Fibroblast of villous mesenchyme (primary cell): ENCODE measurements around the gene MAP3K6. TPM values are rescaled to one million over a fixed set of nuclear protein-coding genes. Genes with fewer than 3 reads are reported as not detected.

Experiments used
- DNase-seq: peaks from one replicate; pipeline ENCODE4 v3.0.0-alpha.2; 2010; ENCODE audit warnings: low read depth
- H3K4me3 ChIP-seq: 2 replicates; pipeline ENCODE4 v1.5.1; 2011; ENCODE audit warnings: low read depth, mild to moderate bottlenecking, low read length
- total RNA-seq: library from RNA; depleted of rRNA; stranded (reverse); fragments of >200 nt; gene quantifications from 2 replicates; pipeline ENCODE4 v1.2.3, GENCODE V29; 2012
- TF ChIP-seq, protein P1 (sequence below): IDR thresholded peaks from 2 replicates; pipeline ENCODE4 v1.5.1; 2012; ENCODE audit warnings: low read depth, mild to moderate bottlenecking, low read length; ENCODE audit not compliant: insufficient read depth

MAP3K6 gene
- total RNA-seq, 1 donor: 25.9 TPM

DNA sequence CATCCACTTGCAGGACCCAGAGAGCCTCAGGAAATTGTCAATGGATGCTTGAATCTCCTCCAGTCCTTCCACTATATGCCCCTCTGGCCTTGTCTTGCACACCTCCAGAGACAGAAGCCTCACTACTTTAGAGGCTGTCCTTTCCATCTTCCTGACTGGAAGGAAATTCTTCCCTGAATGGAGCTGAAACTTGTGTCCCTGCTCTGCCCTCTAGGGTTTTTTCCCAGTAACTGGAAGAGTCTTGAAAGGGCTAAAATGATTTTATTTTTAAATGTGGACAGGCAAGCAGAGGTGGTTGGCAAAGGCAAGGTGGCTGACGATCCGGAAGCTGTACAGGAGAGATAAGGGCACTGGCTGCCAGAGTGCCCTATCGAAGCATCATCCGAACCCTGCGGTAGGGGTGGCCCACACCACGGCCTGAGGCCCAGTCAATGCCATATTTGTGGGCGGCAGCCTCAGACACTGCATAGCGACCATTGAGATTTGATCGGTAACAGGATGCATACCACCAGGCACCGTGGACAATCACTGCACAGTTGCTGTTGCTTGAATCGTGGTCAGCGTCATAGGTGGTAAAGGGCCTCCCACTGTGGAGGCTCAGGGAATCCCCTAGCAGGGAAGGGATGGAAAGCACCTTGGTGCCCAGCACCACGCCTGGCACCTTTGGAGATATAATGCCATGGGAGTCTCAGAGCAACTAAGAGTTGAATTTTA is 2.3 kb upstream of the MAP3K6 start:
- TF ChIP-seq, protein P1, sequence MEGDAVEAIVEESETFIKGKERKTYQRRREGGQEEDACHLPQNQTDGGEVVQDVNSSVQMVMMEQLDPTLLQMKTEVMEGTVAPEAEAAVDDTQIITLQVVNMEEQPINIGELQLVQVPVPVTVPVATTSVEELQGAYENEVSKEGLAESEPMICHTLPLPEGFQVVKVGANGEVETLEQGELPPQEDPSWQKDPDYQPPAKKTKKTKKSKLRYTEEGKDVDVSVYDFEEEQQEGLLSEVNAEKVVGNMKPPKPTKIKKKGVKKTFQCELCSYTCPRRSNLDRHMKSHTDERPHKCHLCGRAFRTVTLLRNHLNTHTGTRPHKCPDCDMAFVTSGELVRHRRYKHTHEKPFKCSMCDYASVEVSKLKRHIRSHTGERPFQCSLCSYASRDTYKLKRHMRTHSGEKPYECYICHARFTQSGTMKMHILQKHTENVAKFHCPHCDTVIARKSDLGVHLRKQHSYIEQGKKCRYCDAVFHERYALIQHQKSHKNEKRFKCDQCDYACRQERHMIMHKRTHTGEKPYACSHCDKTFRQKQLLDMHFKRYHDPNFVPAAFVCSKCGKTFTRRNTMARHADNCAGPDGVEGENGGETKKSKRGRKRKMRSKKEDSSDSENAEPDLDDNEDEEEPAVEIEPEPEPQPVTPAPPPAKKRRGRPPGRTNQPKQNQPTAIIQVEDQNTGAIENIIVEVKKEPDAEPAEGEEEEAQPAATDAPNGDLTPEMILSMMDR: peak; percentile 46
- DNase-seq: peak; percentile 45
- H3K4me3 ChIP-seq: no peak overlapping the region

DNA sequence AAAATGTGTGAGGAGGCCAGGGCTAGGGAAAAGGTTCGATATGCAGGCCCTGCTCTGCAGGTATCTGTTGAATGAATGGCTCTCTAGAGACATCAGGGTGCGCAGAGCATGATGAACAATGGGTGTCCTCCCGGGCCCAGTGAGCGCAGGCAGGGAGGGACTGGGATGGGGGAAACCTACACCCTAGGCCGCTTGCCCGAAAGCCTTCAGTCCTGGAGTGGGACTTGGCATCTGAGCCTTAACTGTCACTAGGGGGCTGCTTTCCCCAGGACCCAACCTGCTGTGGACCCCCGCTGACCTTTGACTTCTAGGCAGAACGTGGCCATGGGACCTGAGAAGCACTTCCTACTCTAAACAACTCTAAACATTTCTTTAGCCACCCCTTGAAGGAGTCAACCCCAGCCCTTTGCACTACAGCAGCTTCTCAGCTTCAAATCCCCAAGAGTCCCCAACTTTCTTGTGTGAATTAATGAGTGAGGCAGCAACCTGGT is 444 bp upstream of the MAP3K6 start:
- peak overlapping the region; percentile 83 for H3K4me3 ChIP-seq
- DNase-seq: no peak
- TF ChIP-seq, protein P1: no peak

DNA sequence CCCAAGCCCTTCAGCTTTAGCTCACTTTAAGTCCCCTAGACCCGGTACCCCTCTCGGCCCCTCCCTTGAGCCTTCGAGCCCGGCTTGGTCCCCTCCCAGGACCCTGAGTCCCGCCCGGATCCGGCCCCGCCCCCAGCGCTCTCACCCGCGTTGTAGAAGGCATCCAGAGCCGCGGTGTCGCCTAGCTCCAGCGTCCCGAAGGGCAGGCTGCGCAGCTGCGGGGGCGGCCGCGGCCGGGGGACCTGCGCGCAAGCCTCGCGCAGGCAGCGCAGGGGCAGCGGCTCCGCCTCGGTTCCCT is 699 bp downstream of the MAP3K6 start:
- DNase-seq: peak; percentile 71
- TF ChIP-seq, protein P1: no peak
- peak overlapping the region; percentile 83 for H3K4me3 ChIP-seq

DNA sequence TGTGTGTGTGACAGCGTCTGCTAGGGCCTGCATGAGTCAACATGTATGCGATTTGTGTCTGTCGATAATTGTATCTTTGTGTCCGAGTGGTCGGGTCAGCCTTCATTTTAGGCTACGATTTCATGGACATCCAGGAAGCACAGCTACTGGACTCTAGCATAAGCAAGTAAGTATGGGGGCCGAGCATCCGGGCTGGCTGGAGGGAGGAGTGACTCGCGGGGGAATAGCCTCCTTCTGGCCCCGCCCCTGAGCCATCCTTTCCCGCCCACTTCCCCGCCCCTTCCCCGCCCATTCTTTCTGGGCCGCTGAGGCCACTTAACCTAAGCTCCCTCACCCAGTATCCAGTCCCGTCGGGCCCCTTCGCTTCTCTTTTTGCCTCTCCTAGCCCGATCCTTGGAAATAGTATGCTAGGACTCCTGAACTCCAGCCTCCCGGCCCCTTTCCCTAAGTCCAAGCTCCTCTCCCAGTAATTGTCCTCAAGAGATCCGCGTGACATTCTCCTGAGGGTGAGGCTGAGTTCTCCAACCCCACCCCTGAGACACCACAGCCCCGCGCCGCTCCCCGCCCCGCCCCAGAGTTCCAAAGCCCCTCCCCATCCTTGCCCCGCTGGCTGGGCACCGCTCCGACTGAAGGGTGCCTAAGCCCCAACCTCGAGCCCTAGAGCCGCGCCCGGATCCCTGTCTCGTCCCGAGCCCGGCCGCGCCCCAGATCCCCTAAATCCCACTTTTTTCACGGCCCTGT is 1.2 kb downstream of the MAP3K6 start:
- peak overlapping the region; percentile 83 for H3K4me3 ChIP-seq
- TF ChIP-seq, protein P1: no peak
- DNase-seq: peak; percentile 91

DNA sequence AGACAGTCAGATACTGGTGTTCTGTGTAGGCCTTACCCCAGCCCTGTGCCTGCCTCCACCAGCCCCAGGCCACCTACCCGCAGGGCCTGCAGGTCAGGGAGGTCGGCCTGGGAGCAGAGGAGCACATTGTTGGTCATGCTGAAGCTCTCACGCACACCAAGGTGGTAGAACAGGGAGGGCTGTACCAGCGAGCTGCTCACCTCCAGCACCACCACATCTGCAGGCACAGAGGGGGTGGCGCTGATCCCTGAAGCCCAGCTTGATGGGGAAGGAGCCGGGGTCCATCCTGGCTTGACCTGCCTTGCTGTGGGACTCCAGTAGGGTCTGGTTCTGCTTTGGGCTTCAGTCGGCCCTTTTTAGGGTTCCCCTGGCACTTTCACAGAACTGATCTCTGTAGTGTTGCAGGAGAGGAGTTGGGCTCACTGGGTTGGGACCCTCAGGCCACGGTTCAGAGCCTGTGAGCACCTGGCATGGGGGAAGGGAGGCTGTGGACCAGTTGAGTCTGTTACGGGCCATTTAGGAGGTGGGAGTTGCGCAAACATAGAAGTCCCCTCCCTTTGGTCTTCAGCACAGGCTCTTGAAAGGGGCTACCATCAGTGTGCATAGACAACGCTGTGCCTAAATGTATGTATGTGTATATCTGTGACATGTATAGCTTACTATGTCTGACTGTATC is 1.9 kb downstream of the MAP3K6 start:
- TF ChIP-seq, protein P1: no peak
- peak overlapping the region; percentile 83 for H3K4me3 ChIP-seq
- DNase-seq: no peak

DNA sequence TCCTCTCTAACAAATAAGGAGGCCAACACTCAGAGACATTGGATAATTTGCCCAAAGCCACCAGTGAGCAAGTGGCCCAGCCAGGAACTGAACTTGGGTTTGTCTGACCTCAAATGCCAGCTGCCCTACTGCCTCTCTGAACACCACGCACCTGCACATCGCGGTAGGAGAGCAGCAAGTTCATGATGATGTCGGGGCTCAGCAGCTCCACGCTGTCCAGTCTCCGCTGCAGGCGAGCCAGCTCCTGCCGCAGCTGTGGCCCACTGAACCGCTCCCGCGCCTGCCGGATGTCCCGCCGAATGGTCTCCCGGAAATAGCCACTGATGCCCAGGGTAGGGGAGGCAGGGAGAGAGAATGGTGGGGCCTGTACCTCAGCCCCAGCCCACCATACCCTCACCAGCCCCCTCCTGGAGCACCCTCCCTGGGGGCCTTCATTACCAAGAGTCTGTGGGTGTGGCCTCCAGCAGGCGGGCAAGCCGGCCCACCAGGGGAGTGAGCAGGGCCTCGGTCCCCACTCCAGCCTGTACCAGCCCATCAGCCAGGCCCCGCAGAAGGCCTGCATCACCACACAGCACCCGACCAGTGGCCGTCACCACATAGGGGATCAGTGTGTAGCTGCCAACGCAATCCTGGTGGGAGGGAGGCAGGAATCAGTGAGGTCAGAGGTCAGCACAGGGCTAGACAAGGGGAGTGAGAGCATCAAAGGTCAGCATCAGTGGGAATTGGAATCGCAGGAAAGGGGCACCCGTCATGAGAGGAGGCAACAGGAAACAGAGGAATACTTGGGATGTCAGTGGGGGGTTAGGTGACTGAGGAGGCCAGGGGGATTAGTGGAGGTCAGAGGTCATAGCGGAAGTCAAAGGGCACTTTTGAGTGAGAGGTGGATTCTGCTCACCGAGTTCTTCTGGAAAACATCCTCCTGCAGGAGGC is 2.7 kb downstream of the MAP3K6 start:
- TF ChIP-seq, protein P1: no peak
- no peak for DNase-seq
- no peak overlapping the region for H3K4me3 ChIP-seq
